SW 1271 (cell line): Measurements from ENCODE around the gene ACTR8.

Experiments used
- DNase-seq, 2 experiments: peaks; one replicate each; lab custom pipeline; 2025; lab: John Stamatoyannopoulos, UW

The ACTR8 gene

DNA sequence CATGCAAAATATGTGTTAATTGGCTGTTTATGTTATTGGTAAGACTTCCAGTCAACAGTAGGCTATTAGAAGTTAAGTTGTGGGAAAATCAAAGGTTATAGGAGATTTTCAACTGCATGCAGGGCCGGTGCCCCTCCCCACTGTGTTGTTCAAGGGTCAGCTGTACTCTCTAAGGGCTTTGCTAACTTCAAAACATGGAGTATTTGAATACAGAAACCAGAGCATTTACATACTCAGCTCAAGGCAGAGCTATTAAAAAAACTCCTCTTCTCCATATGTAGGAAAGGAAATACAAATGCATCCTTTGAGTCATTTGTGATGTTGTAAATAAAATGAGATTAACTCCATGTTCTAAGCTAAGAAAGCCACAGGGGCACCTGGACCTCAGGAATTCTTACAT, 18.8 kb downstream of the ACTR8 start:
- DNase-seq: no peak

DNA sequence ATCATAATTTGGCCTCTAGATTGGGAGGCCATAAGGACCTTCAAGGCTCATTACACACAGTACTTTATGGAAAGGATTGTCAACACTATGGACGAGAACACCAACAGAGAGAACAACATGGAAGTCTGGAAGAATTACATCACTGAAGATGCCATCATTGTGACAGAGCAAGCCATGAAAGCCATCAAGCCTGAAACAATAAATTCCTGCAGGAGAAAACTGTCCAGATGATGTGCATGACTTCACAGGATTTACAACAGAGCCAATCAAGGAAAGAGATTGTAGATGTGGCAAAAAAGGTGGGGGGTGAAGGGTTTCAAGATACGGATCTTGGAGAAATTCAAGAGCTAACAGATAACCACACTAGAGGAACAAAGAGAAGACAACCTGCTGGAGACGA, 19.7 kb downstream of the ACTR8 start:
- DNase-seq: no peak

GRCh38 chr3:53860196-53860595, 21.8 kb downstream of the ACTR8 start:
- DNase-seq: no peak

DNA sequence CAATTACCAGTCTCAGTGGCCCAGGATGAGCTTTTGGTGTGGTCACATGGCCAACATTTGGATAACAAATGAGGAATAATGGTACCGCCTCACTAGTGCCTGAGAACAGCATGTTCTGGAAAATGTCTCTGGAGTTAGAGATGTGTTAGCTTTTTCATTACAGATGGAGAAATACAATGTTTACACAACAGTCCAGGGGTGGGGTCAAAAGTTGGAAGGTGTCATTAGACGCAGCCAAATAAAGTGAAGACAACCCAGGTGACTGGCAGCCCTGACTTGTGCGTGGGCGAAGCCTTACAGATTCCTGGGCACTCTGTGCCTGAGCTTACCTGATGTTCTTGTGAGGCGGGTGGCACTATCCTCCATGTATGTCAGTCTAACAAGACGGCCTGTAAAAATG, 22.8 kb downstream of the ACTR8 start:
- no peak for DNase-seq

- no peak for DNase-seq
Measured at GRCh38 chr3:53858096-53858741, 23.7 kb downstream of the ACTR8 start.

DNA sequence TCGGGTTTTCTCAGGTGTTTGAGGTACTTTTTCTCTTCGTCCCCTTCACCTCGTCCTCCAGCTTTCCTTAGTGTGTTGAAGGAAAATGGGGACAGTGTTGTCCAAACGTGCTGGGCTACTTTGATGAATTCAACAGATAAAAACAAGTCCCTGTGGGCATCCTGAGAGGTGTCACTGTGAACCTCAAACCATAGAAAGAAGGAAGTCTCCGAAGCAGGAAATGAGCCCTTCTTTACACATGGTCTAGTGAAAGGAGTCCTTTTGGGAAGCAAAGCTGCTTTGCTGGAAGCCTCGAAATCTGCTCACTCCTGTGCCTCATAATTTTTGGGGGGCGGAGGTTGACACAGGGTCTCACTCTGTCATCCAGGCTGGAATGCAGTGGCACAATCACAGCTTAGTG, 25.0 kb downstream of the ACTR8 start:
- DNase-seq: no peak

DNA sequence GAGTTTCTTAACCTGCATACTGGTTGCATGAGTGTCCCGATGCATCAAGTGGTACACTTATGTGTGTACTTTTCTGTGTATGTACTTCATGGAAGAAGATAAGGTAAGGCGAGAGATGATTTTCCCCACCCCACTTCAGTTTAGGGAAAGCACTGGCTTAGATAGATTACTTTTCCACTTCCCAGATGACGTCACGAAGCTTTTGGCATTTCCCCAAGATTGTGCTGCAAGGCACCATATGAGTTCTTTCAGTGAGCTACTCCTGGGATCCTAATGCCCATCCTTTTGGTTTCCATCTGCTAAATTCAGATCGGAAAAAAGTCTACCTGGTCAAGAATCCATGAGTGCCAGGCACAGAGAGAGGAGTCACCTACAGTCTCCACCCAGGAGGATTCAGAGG, 31.1 kb downstream of the ACTR8 start:
- DNase-seq: no peak

- no peak for DNase-seq
Measured at GRCh38 chr3:53849916-53850315, 32.0 kb downstream of the ACTR8 start.

DNA sequence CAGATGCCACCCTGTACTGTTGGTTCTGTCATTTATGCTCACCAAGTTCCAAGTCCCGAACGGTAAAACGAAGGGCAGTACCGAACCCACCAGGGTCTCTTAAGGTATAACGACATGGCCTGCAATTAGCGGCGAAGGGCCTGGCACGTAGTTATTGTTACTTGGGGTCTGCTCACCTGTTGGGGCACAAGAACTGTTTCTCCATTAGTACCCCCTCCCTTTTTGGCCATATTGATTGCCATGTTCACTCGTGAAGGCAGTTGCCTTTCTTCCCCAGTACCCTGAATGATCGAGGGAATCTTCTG, 35.1 kb downstream of the ACTR8 start:
- DNase-seq: no peak

DNA sequence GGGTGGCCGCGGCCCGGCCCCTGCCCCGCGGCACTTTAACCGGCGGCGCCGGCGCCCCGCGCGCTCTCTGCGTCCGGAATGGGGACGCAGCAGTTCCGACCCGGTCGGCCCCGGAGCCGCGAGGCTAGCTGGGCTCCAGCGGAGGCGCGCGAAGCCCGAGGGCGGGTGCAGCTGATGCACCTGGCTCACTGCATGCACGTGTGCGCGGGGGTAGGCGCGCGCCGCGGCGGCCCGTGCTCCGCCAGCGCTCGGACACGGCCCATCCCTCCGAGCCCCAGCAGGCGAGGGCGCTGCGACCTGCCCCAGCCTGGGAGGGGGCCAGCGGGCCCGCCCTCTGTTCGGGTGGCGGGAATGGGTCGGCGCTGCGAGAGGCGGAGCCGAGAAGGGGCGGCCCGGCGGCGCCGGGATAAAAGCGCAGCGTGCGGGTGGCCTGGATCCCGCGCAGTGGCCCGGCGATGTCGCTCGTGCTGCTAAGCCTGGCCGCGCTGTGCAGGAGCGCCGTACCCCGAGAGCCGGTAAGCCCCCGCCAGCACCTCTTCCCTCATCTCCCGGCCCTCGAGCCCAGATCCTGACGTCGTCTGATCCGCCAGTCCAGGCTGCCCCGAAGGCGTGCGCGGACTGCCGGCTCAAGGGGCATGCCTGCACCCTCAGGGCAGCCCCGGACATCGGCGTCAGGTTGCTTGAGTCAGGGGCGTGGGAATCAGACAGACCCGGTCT, 35.7 kb downstream of the ACTR8 start, which contains the start of the genes CHDH and IL17RB:
TSS of gene CHDH (minus strand) at position 286 of the 717 bp plus-strand sequence. CDS start 22,411 bp downstream, outside the sequence.
TSS of gene IL17RB (plus strand) at position 435 of the 717 bp plus-strand sequence. CDS start at position 456, 21 bp downstream.
- DNase-seq: no peak

DNA sequence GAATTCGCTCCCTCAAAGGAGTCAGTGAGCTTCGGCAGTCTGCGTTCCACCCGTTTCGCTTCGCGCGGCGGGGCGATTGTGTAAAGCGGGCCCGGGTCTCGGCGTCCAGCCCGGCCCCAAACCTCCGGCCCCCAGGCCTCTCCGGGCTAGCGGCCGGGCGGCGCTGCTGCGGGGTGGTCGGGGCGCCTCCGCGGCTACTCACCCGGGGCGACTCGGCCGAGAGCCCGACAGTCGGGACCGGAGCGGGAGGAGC, 36.1 kb downstream of the ACTR8 start:
- no peak for DNase-seq

- no peak for DNase-seq
Measured at GRCh38 chr3:53845103-53845880, 36.7 kb downstream of the ACTR8 start.

DNA sequence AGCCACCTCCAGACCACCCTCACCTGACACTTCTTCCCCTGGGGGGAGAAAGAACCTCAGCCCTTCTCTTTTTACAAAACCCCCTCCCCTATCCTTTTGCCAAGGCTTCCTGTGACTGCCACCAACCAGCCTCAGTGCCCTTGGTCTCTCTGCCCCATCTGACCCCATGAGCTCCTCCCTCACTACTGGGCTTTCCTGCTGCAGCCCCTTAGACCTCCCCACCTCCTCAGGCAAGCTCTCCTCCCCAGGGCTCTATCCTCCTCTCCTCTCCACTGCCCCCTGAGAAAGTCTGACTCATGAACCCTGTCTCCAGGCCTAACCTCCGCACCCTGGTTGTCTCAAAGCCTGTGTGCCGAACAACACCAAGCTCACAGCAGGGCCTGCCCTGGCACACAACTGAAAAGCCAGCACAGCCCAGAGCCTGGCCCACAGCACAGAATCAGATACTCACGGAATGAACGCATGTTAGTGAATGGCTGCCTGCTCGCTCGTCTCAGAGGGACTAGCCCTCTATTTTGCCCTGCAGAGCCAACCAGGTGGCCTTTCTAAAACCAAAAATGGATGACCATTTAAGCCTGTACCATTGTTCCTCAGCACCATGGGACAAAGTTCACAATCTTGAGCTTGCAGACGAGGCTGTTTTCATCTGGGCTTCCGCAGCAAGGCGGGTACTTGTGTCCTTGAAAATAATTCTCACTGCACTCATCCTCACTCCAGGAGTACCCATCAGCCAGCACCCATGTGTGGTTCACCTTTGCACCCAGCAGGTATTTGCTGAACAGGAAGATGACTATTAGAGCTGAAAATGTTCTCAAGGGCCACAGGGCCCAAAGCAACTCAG, 37.5 kb downstream of the ACTR8 start:
- DNase-seq: no peak

GRCh38 chr3:53843195-53844177, 38.5 kb downstream of the ACTR8 start:
- no peak for DNase-seq

GRCh38 chr3:53842436-53843194, 39.3 kb downstream of the ACTR8 start:
- no peak for DNase-seq

DNA sequence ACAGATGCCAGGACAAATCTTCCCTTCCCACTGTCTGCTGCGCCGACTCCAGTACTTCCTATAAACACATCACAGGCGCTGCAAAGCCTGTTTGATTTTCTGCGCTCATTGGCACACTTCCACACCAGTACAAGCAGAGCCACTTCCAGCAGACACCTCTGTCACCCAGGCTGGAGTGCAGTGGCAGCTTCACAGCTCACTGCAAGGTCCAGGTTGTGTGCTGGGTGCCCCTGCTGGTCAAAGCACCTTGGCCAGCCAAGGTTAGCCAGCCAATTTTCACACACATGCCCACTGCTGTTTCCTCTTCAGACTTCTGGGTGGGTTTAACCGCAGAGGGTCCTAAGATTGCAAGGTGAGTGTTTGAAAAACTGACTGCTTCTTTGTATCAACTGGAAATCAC, 40.7 kb downstream of the ACTR8 start:
- no peak for DNase-seq

GRCh38 chr3:53837331-53837730, 44.6 kb downstream of the ACTR8 start:
- DNase-seq: no peak

DNA sequence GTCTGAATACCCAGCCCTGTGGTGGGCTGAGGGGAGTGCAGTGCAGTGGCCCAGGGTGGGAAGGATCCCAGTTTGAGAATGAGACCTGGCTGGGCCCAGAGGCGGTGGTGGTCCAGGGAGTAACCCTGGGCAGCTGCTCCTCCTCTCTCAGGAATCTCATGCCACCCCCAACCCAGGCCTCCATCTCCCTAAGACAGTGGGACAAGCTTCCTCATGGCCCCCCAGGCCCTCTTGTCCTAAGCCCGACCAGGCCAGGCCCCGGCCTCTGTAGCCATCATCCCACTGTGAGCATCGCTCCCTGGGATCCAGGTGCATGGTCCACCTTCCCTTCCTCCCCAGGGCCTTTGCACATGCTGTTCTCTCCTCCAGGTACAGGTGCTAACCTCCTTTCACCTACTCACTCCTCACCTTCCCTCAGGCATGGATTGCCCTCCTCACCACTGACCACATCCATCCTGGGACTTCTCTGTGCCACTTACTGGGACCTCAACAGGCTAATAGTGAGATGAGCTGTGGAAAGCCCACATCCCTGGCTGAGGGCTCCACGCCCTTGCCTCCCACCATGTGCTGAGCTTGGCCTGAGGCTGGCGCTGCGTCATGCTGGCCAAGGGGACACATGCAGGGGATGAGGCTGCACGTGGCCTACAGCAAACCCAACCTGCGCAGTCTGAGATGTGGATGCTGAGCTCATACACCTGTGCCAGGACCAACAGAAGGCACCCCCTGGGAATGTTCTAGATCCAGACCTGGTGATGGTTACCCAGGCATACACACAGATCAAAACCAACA, 45.7 kb downstream of the ACTR8 start:
- DNase-seq: no peak

- DNase-seq: no peak
Measured at GRCh38 chr3:53835257-53835656, 46.7 kb downstream of the ACTR8 start.
